Smooth muscle cell of the coronary artery (primary cell): Measurements from ENCODE around the gene ANKRD13C. TPM values are rescaled to one million over a fixed set of nuclear protein-coding genes. Genes with fewer than 3 reads are reported as not detected.

Source experiments
- total RNA-seq: library from RNA; depleted of rRNA; stranded (reverse); fragments of >200 nt; gene quantifications from 2 replicates; pipeline ENCODE4 v1.2.3, GENCODE V29; 2014; ENCODE audit warnings: low replicate concordance

ANKRD13C gene
- total RNA-seq = 17.9 and 24.4 TPM in 2 replicates

GRCh38 chr1:70354332-70355110 lies at the start of gene ANKRD13C:
TSS of gene ANKRD13C (minus strand) at chr1:70354722. CDS start at chr1:70354408, 314 bp downstream.

GRCh38 chr1:70221238-70222121 lies 133.0 kb downstream of the ANKRD13C start, which contains the start of gene SRSF11:
TSS of gene SRSF11 (plus strand) at chr1:70221380. CDS start at chr1:70221637, 257 bp downstream.

Other genes with a start within 250 kb of the ANKRD13C start
- 6.4 and 18.3 TPM in 2 replicates for gene LRRC40, start 149.1 kb downstream of the ANKRD13C start, total RNA-seq
- 73.0 and 100 TPM in 2 replicates for gene SRSF11, start 133.3 kb downstream of the ANKRD13C start, total RNA-seq
- gene CTH, start 56.5 kb upstream of the ANKRD13C start, total RNA-seq = 2.6 and 2.7 TPM in 2 replicates